Suprapubic skin (tissue), 3 donors: ENCODE results near the gene FRY.

ENCODE experiments used
- CTCF ChIP-seq, 2 donors: fragments of 200-600 bp in 1 of 2; fragments of 450-650 bp in 1 of 2; sonication (generic) in 1 of 2; IDR thresholded peaks; one replicate each; pipeline ENCODE4 v1.5.1; 2016 to 2019; ENCODE audit warnings: antibody characterized with exemption in 2 of 2, mild to moderate bottlenecking in 1 of 2, moderate library complexity in 1 of 2
- EP300 ChIP-seq: sonication (generic); formaldehyde crosslinking; IDR thresholded peaks from one replicate; pipeline ENCODE4 v1.6.1; 2017; ENCODE audit warnings: antibody characterized with exemption
- POLR2A ChIP-seq, 2 donors: fragments of 450-650 bp; IDR thresholded peaks; one replicate each; pipeline ENCODE4 v1.6.1; 2017; ENCODE audit warnings: antibody characterized with exemption in 2 of 2, mild to moderate bottlenecking in 2 of 2, moderate library complexity in 2 of 2

GRCh38 chr13:32017474-32017873 is 14.1 kb upstream of the FRY start:
- TF ChIP-seq CTCF (IDR thresholded peaks at IDR 0.05) (no peak), POLR2A (IDR thresholded peaks at IDR 0.05) (no peak), EP300 (no peak)
